Measurements from ENCODE around the gene GJA1. TPM values are rescaled to one million over a fixed set of nuclear protein-coding genes. Genes with fewer than 3 reads are reported as not detected.
"Not testable (repeated sequence)": the region's sequence is repeated elsewhere in the genome, so short reads cannot be mapped to it uniquely, and the experiment has no call there.

The GJA1 gene
- total RNA-seq, 2 donors from 2014 or later: 0.19 TPM; not detected in 1

- peaks cover 32% of the 10 kb centered on the region for H3K27me3 Mint-ChIP-seq (ENCODE audit: low read depth)
- DNase-seq: no peak
- no peaks in the 10 kb centered on the region for H3K9me3 Mint-ChIP-seq
- H3K36me3 Mint-ChIP-seq (ENCODE audit: insufficient read depth in 2 of 2): peaks cover 1 to 3% of the 10 kb centered on the region in 2 donors
- H3K4me3 Mint-ChIP-seq: no peak overlapping the region
- peaks cover 17% of the 10 kb centered on the region for H3K4me1 Mint-ChIP-seq (ENCODE audit: low read depth)
- no peak overlapping the region for H3K27ac Mint-ChIP-seq
- no peak for ATAC-seq (replicated peaks in 1 of 2)
Measured at GRCh38 chr6:121441477-121441876, 6.0 kb downstream of the GJA1 start.

- ATAC-seq (replicated peaks in 1 of 2) (no peak), DNase-seq (no peak)
- no peak overlapping the region for H3K4me3 Mint-ChIP-seq
- H3K4me1 Mint-ChIP-seq (ENCODE audit: low read depth): peaks cover 8% of the 10 kb centered on the region
- H3K36me3 Mint-ChIP-seq (ENCODE audit: insufficient read depth in 2 of 2): peaks cover 0 to under 1% of the 10 kb centered on the region in 2 donors
- peaks cover 27% of the 10 kb centered on the region for H3K27me3 Mint-ChIP-seq (ENCODE audit: low read depth)
- H3K9me3 Mint-ChIP-seq: no peaks in the 10 kb centered on the region
- H3K27ac Mint-ChIP-seq: no peak overlapping the region
Measured at GRCh38 chr6:121442576-121442975, 7.1 kb downstream of the GJA1 start.

- H3K36me3 Mint-ChIP-seq (ENCODE audit: insufficient read depth in 2 of 2): no peaks in the 10 kb centered on the region
- no peak for ATAC-seq (replicated peaks in 1 of 2)
- no peak overlapping the region for H3K27ac Mint-ChIP-seq
- peaks cover 17% of the 10 kb centered on the region for H3K27me3 Mint-ChIP-seq (ENCODE audit: low read depth)
- H3K9me3 Mint-ChIP-seq: no peaks in the 10 kb centered on the region
- H3K4me3 Mint-ChIP-seq: no peak overlapping the region
- DNase-seq: no peak
- no peaks in the 10 kb centered on the region for H3K4me1 Mint-ChIP-seq (ENCODE audit: low read depth)
Measured at GRCh38 chr6:121443971-121444541, 8.6 kb downstream of the GJA1 start.

GRCh38 chr6:121446705-121447104 lies 11.3 kb downstream of the GJA1 start:
- H3K4me1 Mint-ChIP-seq (ENCODE audit: low read depth); H3K36me3 Mint-ChIP-seq (ENCODE audit: insufficient read depth in 2 of 2); H3K27ac Mint-ChIP-seq; H3K9me3 Mint-ChIP-seq; ATAC-seq (replicated peaks in 1 of 2); DNase-seq; H3K4me3 Mint-ChIP-seq; H3K27me3 Mint-ChIP-seq (ENCODE audit: low read depth): not testable (repeated sequence)

- not testable (repeated sequence) for H3K4me3 Mint-ChIP-seq; H3K27me3 Mint-ChIP-seq (ENCODE audit: low read depth); H3K36me3 Mint-ChIP-seq (ENCODE audit: insufficient read depth in 2 of 2); H3K9me3 Mint-ChIP-seq; ATAC-seq (replicated peaks in 1 of 2); H3K4me1 Mint-ChIP-seq (ENCODE audit: low read depth); H3K27ac Mint-ChIP-seq; DNase-seq
Measured at GRCh38 chr6:121447746-121448145, 12.3 kb downstream of the GJA1 start.

GRCh38 chr6:121448528-121448927 lies 13.1 kb downstream of the GJA1 start:
- not testable (repeated sequence) for H3K4me1 Mint-ChIP-seq (ENCODE audit: low read depth); DNase-seq; H3K36me3 Mint-ChIP-seq (ENCODE audit: insufficient read depth in 2 of 2); H3K9me3 Mint-ChIP-seq; H3K27me3 Mint-ChIP-seq (ENCODE audit: low read depth); ATAC-seq (replicated peaks in 1 of 2); H3K27ac Mint-ChIP-seq; H3K4me3 Mint-ChIP-seq

- no peak for DNase-seq
Measured at GRCh38 chr6:121449331-121449730, 13.9 kb downstream of the GJA1 start.

GRCh38 chr6:121450242-121450641 lies 14.8 kb downstream of the GJA1 start:
- DNase-seq (no peak), ATAC-seq (replicated peaks in 1 of 2) (no peak)
- no peaks in the 10 kb centered on the region for H3K36me3 Mint-ChIP-seq (ENCODE audit: insufficient read depth in 2 of 2)
- H3K4me1 Mint-ChIP-seq (ENCODE audit: low read depth): no peaks in the 10 kb centered on the region
- no peaks in the 10 kb centered on the region for H3K9me3 Mint-ChIP-seq
- H3K4me3 Mint-ChIP-seq: no peak overlapping the region
- H3K27ac Mint-ChIP-seq: no peak overlapping the region
- no peaks in the 10 kb centered on the region for H3K27me3 Mint-ChIP-seq (ENCODE audit: low read depth)

More at GRCh38 chr6:121449331-121449730, 13.9 kb downstream of the GJA1 start:
- no peaks in the 10 kb centered on the region for H3K36me3 Mint-ChIP-seq (ENCODE audit: insufficient read depth in 2 of 2)
- no peak overlapping the region for H3K4me3 Mint-ChIP-seq
- ATAC-seq (replicated peaks in 1 of 2): no peak
- no peak overlapping the region for H3K27ac Mint-ChIP-seq
- no peaks in the 10 kb centered on the region for H3K27me3 Mint-ChIP-seq (ENCODE audit: low read depth)
- no peaks in the 10 kb centered on the region for H3K9me3 Mint-ChIP-seq
- no peaks in the 10 kb centered on the region for H3K4me1 Mint-ChIP-seq (ENCODE audit: low read depth)

GRCh38 chr6:121451250-121451649 lies 15.8 kb downstream of the GJA1 start:
- Mint-ChIP-seq H3K27ac (no peak overlapping the region), H3K9me3 (no peaks in the 10 kb centered on the region), H3K4me3 (no peak overlapping the region), H3K27me3 (ENCODE audit: low read depth) (no peaks in the 10 kb centered on the region), H3K36me3 (ENCODE audit: insufficient read depth in 2 of 2) (no peaks in the 10 kb centered on the region), H3K4me1 (ENCODE audit: low read depth) (no peaks in the 10 kb centered on the region)
- ATAC-seq (replicated peaks in 1 of 2) (no peak), DNase-seq (no peak)

GRCh38 chr6:121453191-121453590 lies 17.7 kb downstream of the GJA1 start:
- no peaks in the 10 kb centered on the region for H3K4me1 Mint-ChIP-seq (ENCODE audit: low read depth)
- H3K36me3 Mint-ChIP-seq (ENCODE audit: insufficient read depth in 2 of 2): no peaks in the 10 kb centered on the region
- H3K4me3 Mint-ChIP-seq: no peak overlapping the region
- ATAC-seq (replicated peaks in 1 of 2) (no peak), DNase-seq (no peak)
- H3K9me3 Mint-ChIP-seq: no peaks in the 10 kb centered on the region
- no peaks in the 10 kb centered on the region for H3K27me3 Mint-ChIP-seq (ENCODE audit: low read depth)
- no peak overlapping the region for H3K27ac Mint-ChIP-seq

- no peaks in the 10 kb centered on the region for H3K36me3 Mint-ChIP-seq (ENCODE audit: insufficient read depth in 2 of 2)
- no peak overlapping the region for H3K27ac Mint-ChIP-seq
- ATAC-seq (replicated peaks in 1 of 2): no peak
- no peak overlapping the region for H3K4me3 Mint-ChIP-seq
- no peaks in the 10 kb centered on the region for H3K9me3 Mint-ChIP-seq
- DNase-seq: no peak
- H3K4me1 Mint-ChIP-seq (ENCODE audit: low read depth): no peaks in the 10 kb centered on the region
- H3K27me3 Mint-ChIP-seq (ENCODE audit: low read depth): no peaks in the 10 kb centered on the region
Measured at GRCh38 chr6:121460170-121460569, 24.7 kb downstream of the GJA1 start.

- DNase-seq: no peak
- Mint-ChIP-seq H3K27ac (no peak overlapping the region), H3K27me3 (ENCODE audit: low read depth) (no peaks in the 10 kb centered on the region), H3K4me1 (ENCODE audit: low read depth) (no peaks in the 10 kb centered on the region), H3K4me3 (no peak overlapping the region), H3K36me3 (ENCODE audit: insufficient read depth in 2 of 2) (no peaks in the 10 kb centered on the region), H3K9me3 (peaks cover 0 to 2% of the 10 kb centered on the region in 2 donors)
- no peak for ATAC-seq (replicated peaks in 1 of 2)
Measured at GRCh38 chr6:121463087-121463486, 27.6 kb downstream of the GJA1 start.

GRCh38 chr6:121465101-121465500 lies 29.7 kb downstream of the GJA1 start:
- ATAC-seq (replicated peaks in 1 of 2) (no peak), DNase-seq (no peak)
- no peak overlapping the region for H3K27ac Mint-ChIP-seq
- H3K27me3 Mint-ChIP-seq (ENCODE audit: low read depth): no peaks in the 10 kb centered on the region
- H3K4me3 Mint-ChIP-seq: no peak overlapping the region
- H3K9me3 Mint-ChIP-seq: peaks cover 0 to 2% of the 10 kb centered on the region in 2 donors
- H3K36me3 Mint-ChIP-seq (ENCODE audit: insufficient read depth in 2 of 2): no peaks in the 10 kb centered on the region
- H3K4me1 Mint-ChIP-seq (ENCODE audit: low read depth): no peaks in the 10 kb centered on the region

- H3K4me1 Mint-ChIP-seq (ENCODE audit: low read depth): no peaks in the 10 kb centered on the region
- no peak for ATAC-seq (replicated peaks in 1 of 2)
- H3K36me3 Mint-ChIP-seq (ENCODE audit: insufficient read depth in 2 of 2): no peaks in the 10 kb centered on the region
- no peak overlapping the region for H3K27ac Mint-ChIP-seq
- DNase-seq: no peak
- H3K27me3 Mint-ChIP-seq (ENCODE audit: low read depth): no peaks in the 10 kb centered on the region
- no peak overlapping the region for H3K4me3 Mint-ChIP-seq
- H3K9me3 Mint-ChIP-seq: no peaks in the 10 kb centered on the region
Measured at GRCh38 chr6:121479486-121480098, 44.1 kb downstream of the GJA1 start.
